LHCN-M2 (cell line): ENCODE measurements around the gene MMD. TPM values are rescaled to one million over a fixed set of nuclear protein-coding genes. Genes with fewer than 3 reads are reported as not detected.
A peak's percentile ranks its signal among the peaks of the same experiment; 100 is the strongest.
"Not testable (repeated sequence)": the region's sequence is repeated elsewhere in the genome, so short reads cannot be mapped to it uniquely, and the experiment has no call there.

Experiments used
- DNase-seq: peaks from one replicate; pipeline ENCODE4 v3.0.0-alpha.2; 2012; ENCODE audit warnings: low read depth
- polyA plus RNA-seq: library from polyadenylated mRNA; unstranded; fragments of >200 nt; gene quantifications from one replicate; pipeline ENCODE4 v1.2.1, GENCODE V29; 2012; ENCODE audit warnings: missing spikeins
- total RNA-seq: library from RNA; depleted of rRNA; stranded (reverse); fragments of >200 nt; gene quantifications from 2 replicates; pipeline ENCODE4 v1.2.3, GENCODE V29; 2014; rRNA removed

Gene MMD, protein sequence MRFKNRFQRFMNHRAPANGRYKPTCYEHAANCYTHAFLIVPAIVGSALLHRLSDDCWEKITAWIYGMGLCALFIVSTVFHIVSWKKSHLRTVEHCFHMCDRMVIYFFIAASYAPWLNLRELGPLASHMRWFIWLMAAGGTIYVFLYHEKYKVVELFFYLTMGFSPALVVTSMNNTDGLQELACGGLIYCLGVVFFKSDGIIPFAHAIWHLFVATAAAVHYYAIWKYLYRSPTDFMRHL
- 17.5 and 17.7 TPM in 2 replicates for total RNA-seq
- 2.7 TPM for polyA plus RNA-seq

DNA sequence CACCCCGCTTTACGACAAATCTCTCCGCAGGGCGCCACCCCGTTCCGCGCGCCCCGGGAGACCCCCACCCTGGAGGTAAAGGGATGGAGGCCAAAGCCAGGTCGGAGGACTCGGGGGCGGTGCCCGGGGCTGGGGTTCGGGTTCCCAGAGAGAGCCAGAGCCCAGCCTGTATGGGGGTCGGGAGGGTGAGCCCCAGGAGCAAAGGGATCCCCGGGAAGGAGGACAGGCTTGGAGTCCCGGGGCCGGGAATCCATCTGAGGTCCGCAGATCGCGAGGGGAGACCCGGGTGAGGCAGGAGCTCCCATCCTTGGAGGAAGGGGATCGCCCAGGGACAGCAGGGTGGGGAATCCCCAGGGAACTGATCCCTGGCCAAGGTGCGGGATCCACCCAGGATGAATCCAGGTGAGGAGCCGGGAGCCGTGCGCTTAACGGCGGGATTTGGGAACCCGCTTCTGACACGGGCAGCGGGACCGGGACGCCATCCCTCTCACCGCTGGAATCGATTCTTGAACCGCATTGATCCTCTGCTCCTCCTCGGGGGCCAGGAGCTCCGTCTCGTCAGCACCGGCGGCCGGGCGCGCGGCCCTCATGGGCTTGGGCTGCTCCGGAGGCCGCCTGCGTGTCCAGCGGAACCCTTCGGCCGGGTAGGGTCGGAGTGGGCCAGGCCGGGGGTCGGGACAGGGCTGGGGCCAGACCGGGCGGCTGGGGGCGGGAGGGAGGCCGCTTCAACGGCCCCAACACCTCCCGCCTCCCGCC is at the start of gene MMD:
TSS of gene MMD (minus strand) at position 657 of the 756 bp plus-strand sequence. CDS start at position 517, 140 bp downstream.
- no peak for DNase-seq

DNA sequence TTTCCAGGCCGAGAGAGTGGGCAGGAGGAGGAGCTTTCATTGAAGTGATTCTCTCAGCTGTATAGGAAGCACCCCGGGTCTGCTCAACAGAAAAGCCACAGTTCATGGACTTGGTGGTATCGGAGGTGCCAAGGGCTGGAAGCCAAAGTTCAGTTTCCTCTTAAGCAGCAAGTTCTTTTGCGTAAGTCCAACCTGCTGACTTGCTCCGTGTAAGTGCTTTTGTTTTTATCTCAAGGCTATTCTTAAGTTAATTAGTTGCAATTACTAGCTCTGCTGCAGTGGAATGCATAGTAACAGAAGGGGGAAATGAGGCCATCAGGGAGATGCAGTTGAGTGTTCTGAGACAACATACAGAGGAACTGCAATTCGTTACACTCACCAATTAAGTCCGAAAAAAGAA is 45.0 kb upstream of the MMD start:
- no peak for DNase-seq

DNA sequence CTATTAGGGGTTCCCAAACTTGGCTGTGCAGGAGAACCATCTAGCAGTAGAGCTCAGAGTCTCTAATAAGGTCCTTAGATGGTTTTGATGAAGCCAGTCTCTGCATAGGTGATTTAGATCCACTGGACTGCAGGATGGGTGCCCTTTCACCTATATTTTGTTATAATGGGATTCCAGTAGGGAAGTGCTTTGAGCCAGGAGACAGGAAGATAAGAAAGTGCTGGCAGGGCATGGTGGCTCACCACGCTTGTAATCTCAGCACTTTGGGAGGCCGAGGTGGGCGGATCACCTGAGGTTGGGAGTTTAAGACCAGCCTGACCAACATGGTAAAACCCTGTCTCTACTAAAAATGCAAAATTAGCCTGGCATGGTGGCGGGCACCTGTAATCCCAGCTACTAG is 44.1 kb upstream of the MMD start:
- not testable (repeated sequence) for DNase-seq

DNA sequence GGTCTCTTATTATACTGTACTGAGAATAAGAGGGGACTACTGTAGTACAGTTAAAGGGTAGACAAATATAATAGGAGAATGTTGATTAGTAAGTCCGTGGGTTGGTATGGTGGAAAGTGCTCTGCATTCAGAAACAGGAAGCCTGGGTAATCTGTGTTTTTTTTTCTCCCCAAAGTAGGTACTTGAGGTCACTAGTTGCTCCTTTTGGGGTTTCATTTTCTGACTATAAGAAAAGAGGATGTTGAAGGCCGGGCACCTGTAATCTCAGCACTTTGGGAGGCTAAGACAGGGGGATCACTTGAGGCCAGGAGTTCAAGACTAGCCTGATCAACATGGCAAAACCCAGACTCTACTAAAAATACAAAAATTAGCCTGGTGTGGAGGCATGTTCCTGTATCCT is 42.0 kb upstream of the MMD start:
- DNase-seq: no peak

DNA sequence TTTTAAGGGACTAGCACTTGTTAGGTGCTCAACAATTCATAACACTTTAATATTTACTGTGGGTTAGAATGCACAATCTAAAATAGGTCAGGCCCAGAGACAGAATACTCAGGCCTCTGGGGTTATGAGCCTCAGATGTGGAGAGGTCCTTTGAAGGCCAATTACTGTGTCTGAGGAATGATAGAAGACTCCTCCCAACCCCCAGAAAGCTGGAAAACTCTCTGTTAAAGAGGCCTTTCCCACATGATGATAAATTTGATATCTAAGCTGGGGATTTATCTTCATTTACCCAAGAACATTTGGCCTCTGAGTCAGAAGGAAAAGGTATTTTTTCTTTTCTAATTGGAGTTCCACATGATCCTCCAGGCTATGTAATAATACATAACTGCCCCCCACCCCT is 41.1 kb upstream of the MMD start:
- peak; percentile 52 for DNase-seq

DNA sequence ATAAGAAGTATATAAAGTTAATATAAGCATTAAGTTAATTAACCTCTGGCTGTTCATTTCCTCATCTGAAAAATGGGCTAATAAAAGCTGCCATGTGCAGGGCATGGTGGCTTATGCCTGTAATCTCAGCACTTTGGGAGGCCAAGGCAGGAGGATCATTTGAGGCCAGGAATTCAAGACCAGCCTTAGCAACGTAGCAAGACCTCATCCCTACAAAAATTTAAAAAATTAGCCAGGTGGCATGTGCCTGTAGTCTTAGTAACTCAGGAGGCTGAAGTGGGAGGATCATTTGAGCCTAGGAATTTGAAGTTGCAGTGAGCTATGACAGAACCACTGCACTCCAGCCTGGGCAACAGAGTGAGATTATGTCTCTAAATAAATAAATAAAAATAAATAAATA is 40.6 kb upstream of the MMD start:
- no peak for DNase-seq

DNA sequence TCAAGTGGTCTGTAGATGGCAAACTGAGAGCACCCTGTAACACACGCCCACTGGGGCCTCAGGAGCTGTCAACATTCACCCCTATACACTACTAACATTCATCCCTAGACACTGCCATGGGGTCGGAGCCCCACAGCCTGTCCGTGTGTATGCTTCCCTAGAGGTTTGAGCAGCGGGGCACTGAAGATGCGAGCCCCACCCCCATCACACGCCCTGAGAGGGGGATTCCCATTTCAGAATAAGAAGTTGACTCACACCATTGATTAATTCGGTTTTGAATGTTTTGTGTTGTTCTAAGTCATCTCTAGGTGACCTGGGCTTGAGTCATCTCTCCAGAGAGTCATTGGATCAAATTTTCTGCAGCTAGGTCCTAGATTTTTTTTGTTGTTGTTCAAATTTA is 37.3 kb upstream of the MMD start:
- peak; percentile 86 for DNase-seq

DNA sequence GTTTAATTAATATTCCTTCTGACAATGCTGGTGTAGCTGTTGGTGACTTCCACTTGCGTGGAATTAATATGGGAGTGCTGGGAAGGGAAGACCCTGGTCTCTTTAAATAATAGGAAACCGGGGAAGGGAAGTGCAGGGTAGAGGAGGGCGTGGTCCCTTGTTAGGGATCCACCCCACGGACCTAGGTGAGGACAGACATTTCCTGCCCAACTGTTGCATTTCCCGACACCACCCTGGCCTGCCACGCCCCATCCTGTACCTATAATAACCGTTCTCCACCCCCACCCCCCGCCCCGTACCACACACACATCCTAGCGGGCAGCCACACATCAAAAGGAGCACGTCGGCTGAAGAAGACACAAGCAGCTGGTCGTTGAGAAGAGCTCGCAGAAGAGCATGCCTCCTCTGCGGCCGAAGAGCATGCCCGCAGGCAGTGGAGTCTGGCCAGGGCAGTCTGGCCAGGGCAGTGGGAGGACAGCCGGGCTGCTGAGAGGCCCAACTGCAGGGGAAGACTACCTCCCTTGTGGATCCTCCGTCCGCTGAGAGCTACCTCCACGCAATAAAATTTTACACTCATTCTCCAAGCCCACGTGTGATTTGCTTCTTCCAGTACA is 36.8 kb upstream of the MMD start:
- no peak for DNase-seq

DNA sequence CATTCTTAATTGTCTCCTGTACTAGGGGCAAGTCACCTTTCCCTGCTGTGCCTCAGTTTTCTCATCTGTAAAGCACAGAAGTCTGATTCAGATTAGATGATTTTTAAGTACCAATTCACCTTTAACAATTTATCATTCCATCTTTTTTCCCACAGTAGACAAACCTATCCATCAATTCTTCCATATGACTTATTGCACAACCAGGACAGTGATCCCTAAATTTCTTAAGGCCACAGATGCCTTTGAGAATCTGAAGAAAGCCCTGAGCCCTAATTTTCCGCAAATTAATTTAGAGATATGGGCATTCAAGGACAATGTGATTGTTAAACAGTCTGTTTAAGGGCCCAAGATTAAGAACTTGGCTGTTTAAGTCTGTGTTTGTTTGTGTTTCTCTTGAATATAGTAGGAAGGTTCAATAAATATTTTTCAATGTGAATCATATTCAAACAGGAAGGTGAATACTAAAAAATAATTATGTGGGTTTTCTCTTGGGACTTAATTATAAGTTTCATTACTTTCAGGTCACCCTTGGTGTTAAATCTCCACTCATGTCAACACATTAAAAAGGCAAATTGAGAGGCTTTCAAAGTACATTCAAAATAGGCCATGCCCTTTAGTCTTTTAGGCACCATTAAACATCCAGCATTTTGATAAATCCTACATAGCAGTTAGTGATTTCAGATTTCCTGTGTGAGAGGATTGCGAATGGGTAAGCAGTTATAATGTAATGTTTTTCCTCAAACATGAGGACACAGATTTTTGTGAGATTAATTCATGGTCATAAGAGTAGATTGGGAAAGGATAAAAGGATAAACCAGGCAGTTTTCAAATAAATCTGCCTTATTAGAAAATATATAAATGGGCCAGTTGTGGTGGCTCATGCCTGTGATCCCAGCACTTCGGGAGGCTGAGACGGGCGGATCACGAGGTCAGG is 34.9 kb upstream of the MMD start:
- no peak for DNase-seq

DNA sequence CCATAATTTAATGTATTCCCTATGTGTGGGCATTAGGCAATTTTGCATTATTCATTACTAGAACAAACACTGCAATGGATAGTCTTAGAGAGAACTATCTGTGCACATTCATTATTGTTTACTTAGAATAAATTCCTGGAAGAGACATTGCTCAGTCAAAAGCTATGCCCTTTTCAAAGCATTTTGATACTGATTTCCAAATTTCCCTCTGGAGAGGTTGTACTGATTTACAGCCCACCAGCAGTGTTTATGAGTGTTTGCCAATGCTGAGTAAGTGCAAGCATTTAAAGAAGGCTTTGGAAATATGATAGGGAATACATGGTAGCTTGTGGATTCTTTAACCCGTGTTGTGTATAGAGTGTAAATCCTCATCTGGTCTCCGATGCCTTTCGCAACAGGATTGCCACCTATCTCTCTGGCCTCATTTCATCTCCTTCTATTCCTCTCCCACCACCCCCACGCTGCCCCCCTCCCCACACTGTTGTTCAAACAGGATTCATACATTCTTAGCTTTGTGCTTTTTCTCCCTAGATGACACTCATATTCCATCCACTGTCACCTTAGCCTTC is 33.4 kb upstream of the MMD start:
- peak; percentile 89 for DNase-seq

DNA sequence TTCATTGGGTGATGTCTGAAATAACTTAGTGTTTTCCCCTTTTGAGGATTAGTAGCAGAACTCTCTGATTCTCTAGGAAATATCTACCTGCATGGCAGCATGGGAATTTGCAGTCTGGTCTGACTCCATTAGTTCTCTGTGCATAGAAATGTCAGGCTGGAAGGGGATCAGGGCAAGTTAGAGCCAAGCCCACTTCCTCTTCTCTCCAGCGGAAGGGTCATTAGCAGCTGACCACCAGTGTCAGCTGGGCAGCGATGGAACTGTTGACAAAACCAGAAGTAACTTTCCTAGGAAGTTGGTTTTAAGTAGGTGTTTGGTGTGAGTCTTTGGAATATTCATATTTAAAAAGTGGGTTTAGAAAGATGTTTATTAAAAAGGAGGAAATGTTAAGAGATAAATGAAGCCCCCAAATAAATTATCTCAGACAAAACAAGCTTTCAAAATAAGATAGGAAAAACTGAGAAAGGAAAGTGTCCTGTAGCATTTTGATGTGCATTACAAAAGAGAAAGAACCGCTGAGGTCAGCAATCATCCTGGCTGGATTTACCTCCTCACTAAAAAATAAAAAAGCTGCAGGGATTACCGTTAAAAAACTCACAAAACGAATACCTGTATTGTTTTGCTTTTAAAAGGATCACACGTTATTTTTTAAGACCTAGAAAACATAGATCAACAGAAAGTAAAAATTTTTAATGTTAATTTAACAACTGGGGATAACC is 32.4 kb upstream of the MMD start:
- no peak for DNase-seq

DNA sequence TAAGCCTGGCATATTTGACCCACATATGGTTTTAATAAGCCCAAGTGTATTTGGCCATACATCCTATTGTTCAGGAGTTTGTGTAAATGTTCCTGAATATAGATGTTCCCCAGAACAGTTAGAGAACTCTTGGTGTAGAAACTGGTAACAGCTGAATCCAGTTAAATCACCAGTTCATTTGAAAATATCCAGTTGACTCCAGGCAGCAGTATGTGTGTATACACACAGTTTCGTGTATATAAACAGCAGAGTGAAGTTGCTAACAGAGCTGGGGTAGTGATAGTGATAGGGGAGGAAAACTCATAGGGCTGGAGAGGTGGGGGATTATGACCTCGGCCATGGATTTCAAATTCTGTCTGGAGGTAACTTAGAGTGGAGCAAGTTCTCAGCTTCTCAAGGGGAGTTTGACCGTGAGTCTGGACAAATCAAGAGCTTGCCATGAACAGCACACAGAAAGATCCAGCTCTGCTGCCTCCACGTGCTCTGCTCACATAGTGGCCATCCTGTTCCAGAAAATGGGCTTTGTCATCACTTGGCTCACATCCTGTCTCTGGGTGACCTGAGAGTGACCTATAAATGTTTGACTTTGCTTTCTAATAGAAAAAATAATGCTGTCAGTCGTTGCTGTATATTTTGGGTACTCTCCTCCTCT is 30.6 kb upstream of the MMD start:
- DNase-seq: peak; percentile 82

DNA sequence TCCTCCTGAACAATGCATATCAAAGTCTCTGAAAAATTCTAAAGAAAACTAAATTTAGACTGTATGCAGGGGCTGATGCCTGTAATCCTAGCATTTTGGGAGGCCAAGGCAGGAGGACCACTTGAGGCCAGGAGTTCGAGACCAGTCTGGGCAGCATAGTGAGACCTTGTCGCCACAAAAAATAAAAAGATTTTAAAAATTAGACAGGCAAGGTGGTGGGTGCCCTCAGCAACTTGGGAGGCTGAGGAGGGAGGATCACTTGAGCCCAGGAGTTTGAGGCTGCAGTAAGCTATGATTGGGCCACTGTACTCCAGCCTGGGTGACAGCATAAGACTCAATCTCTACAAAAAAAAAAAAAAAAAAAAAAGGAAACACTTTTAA is 30.1 kb upstream of the MMD start:
- DNase-seq: no peak

DNA sequence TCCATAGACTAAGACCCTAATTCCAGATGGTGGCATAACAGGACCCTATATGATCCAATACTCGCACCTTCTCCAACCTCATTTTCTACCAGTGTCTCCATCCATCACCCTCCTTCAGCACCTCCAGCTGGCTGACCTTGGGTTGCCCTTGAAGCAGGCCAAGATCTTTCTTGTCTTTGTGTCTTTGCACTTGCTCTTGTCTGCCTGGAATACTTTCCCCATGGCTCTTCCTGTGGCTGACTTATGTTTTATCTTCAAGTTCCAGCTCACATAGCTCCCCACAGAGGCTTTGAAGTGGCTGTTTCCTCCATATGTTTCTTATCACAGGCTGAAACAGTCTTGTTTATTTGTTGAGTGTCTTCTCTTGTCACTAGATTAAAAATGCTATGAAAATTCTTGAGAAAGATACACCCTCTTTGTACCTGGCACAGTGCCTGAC is 29.6 kb upstream of the MMD start:
- no peak for DNase-seq

DNA sequence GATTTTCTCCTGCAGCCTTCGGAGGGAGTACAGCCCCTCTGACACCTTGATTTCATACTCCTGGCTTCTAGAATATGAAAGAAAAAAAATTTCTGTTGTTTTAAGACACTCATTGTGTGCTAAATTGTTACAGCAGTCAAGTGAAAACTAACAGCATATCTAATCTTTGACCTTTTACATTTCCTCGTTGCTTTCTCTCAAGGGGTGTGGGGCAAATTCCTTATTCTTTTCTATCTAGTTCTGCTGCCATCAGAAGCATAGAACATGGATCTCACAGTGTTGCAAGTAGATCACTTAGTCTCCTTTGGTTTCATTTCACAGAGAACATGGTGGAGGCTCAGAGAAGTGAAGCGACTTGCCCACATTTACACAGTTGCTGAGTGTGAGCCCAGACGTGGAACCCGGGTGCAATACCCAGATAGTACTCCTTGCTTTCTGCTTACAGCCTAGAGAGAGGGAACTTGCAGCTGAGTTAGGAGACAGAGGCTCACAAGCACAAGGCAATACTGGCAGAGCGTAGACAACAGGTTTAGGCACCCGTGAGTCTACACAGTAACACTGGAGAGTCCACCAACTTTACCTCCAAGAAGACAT is 28.7 kb upstream of the MMD start:
- DNase-seq: no peak

DNA sequence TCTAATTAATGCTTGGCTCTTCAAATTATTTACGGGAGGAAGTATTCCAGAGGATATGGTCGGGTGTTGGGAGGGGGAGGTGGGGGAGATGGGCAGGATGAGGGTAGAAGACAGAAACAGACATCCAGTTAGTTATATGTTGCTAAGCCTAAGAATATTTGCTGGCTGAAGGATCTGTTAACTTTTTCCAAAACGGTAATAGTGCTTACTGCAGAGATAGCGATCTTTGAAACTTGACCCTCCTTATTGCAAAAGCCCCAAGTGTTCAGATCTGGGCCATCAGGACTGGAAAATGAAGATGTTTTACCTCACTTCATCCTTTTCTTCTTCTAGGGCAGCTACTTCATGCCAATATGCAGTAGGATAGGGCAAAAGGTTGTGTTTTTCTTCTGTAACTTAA is 27.0 kb upstream of the MMD start:
- no peak for DNase-seq

DNA sequence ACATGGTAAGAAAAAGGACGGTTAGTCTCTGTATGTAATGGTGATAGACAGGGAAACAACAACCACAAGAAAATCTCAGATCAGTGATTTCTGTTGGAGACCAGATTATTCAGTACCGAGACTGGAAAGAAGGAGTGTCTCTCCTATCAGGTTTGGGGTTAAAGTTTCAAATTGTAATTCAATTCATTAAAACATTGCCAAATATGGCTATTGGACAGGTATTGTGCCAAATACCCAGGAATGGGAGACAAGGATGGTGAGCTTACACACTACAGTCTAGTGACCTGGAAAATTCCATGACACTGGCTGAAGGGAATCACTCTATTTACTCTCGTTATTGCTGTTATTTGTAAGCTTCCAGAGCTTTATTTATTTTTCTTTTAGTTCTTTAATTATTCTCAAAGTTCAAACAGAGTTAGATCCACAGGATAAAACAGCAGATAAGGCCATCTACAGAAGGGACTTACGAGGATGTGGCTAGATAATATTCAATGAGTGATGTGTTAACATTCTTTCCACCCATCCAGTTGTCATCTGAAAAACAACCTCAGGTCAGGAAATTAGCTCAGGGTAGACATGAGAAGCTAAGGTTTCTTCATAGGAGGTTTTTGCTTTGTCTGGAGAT is 25.1 kb upstream of the MMD start:
- no peak for DNase-seq

DNA sequence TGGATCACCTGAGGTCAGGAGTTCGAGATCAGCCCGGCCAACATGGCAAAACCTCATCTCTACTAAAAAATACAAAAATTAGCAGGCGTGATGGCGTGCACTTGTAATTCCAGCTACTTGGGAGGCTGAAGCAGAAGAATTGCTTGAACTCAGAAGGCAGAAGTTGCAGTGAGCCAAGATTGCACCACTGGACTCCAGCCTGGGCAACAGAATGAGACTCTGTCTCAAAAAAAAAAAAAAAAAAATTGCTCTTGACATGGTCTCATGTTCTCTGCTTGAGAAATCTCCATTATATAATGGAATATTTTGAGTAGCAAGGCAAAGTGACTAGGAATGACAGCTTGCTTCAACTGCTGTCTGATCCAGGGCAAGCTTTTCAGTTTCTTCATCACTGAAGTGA is 24.4 kb upstream of the MMD start:
- not testable (repeated sequence) for DNase-seq
